Glutamatergic neuron (in vitro differentiated cells): ENCODE data around the gene HTT. TPM values are rescaled to one million over a fixed set of nuclear protein-coding genes. Genes with fewer than 3 reads are reported as not detected.
"Not testable (repeated sequence)": the region's sequence is repeated elsewhere in the genome, so short reads cannot be mapped to it uniquely, and the experiment has no call there.

Experiments used
- DNase-seq: peaks from one replicate; pipeline ENCODE4 v3.0.0; 2022
- H3K27ac Mint-ChIP-seq: one replicate; pipeline ENCODE4 v1.8.0; 2020; ENCODE audit warnings: mild to moderate bottlenecking, mixed read lengths, inconsistent platforms; ENCODE audit not compliant: unreplicated experiment
- H3K27me3 Mint-ChIP-seq: one replicate; pipeline ENCODE4 v1.8.0; 2020; ENCODE audit warnings: mild to moderate bottlenecking, moderate library complexity, mixed read lengths, inconsistent platforms; ENCODE audit not compliant: unreplicated experiment
- H3K36me3 Mint-ChIP-seq: one replicate; pipeline ENCODE4 v1.8.0; 2020; ENCODE audit warnings: mild to moderate bottlenecking, mixed read lengths, inconsistent platforms; ENCODE audit not compliant: unreplicated experiment
- H3K4me1 Mint-ChIP-seq: one replicate; pipeline ENCODE4 v1.8.0; 2020; ENCODE audit warnings: mild to moderate bottlenecking, low read depth, mixed read lengths, inconsistent platforms; ENCODE audit not compliant: unreplicated experiment
- H3K4me3 Mint-ChIP-seq: one replicate; pipeline ENCODE4 v1.8.0; 2020; ENCODE audit warnings: mild to moderate bottlenecking, mixed read lengths, inconsistent platforms; ENCODE audit not compliant: unreplicated experiment
- H3K9me3 Mint-ChIP-seq: one replicate; pipeline ENCODE4 v1.8.0; 2020; ENCODE audit warnings: mild to moderate bottlenecking, moderate library complexity, mixed read lengths, inconsistent platforms; ENCODE audit not compliant: unreplicated experiment
- total RNA-seq: library from RNA; stranded (reverse); fragmentation: NEBNext Ultra II Directional; extraction: Animal tissue kit (Norgen Biotek cat#: 25700); gene quantifications from one replicate; pipeline ENCODE4 v1.2.1, GENCODE V29; 2021; ENCODE audit not compliant: unreplicated experiment
- TF ChIP-seq, protein P1 (sequence below): fragments of 200-600 bp; sonication (generic); IDR thresholded peaks from one replicate; pipeline ENCODE4 v1.5.0; 2021; ENCODE audit not compliant: partially characterized antibody, unreplicated experiment

Gene HTT
- total RNA-seq, 1 donor from 2014 or later, result 107 TPM

DNA sequence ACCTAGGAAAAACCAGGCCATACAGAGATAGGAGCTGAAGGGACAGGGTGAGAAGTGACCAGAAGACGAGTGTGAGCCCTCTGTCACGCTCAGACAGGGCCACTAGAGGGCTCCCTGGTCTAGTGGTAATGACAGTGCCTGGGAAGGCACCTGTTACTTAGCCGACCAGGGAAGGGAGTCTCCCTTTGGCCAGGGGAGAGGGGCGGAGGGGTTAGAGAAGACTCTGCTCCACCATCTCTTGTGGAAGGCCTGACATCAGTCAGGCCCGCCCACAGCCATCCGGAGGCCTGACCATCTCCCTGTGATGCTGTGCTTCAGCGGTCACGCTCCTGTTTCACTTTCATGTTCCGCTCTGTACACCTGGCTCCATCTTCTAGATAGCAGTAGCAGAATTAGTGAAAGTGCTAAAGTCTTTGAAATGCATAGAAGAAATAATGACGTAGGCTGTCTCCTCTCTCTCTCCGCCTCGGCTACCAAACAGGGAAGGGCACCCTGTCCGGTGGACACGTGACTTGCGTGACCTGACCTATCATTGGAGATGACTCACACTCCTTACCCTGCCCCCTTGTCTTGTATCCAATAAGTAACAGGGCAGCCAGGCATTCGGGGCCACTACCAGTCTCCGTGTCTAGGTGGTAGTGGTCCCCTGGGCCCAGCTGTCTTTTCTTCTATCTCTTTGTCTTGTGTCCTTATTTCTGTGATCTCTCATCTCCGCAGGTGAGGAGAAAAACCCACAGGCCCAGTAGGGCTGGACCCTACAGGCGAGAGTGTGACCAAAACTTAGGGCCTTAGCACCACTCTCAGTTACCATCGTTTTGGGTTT is 26.8 kb upstream of the HTT start:
- Mint-ChIP-seq H3K36me3 (no peaks in the 10 kb centered on the region), H3K4me1 (no peaks in the 10 kb centered on the region), H3K27ac (no peak overlapping the region), H3K4me3 (no peak overlapping the region), H3K9me3 (no peaks in the 10 kb centered on the region), H3K27me3 (no peaks in the 10 kb centered on the region)
- TF ChIP-seq, protein P1, sequence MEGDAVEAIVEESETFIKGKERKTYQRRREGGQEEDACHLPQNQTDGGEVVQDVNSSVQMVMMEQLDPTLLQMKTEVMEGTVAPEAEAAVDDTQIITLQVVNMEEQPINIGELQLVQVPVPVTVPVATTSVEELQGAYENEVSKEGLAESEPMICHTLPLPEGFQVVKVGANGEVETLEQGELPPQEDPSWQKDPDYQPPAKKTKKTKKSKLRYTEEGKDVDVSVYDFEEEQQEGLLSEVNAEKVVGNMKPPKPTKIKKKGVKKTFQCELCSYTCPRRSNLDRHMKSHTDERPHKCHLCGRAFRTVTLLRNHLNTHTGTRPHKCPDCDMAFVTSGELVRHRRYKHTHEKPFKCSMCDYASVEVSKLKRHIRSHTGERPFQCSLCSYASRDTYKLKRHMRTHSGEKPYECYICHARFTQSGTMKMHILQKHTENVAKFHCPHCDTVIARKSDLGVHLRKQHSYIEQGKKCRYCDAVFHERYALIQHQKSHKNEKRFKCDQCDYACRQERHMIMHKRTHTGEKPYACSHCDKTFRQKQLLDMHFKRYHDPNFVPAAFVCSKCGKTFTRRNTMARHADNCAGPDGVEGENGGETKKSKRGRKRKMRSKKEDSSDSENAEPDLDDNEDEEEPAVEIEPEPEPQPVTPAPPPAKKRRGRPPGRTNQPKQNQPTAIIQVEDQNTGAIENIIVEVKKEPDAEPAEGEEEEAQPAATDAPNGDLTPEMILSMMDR, result peak; percentile 72
- DNase-seq, result peak; percentile 84

DNA sequence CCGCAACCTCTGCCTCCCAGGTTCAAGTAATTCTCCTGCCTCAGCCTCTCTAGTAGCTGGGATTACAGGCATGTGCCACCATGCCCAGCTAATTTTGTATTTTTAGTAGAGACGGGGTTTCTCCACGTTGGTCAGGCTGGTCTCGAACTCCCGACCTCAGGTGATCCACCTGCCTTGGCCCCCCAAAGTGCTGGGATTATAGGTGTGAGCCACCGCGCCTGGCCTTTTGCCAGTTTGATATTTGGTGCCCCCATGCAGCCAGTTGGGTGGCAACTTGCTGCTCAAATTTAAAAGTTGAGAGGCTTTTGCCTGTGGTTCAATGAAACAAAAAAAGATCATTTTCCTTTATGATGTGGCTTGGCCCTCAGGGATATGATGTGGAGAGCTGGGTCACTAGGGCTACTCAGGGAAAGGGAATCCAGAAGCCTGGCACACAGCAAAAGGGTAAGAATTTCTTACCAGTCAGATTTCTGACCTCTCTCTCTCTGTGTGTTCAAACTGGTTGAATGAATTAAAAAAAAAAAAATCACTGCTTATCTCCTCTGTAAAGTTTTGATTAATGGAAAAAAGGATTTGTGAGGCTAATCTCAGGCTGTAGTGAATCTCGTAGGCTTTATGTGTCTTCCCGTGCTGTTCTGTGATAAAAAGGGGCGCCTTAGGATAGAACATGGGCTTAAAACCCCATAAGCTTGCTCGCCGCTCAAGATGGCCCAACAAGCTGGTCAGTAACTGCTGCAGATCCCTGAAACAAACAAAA is 23.2 kb upstream of the HTT start:
- not testable (repeated sequence) for DNase-seq, H3K9me3 Mint-ChIP-seq, H3K4me1 Mint-ChIP-seq, H3K27ac Mint-ChIP-seq, H3K4me3 Mint-ChIP-seq, H3K27me3 Mint-ChIP-seq
- peaks cover 16% of the 10 kb centered on the region for H3K36me3 Mint-ChIP-seq

DNA sequence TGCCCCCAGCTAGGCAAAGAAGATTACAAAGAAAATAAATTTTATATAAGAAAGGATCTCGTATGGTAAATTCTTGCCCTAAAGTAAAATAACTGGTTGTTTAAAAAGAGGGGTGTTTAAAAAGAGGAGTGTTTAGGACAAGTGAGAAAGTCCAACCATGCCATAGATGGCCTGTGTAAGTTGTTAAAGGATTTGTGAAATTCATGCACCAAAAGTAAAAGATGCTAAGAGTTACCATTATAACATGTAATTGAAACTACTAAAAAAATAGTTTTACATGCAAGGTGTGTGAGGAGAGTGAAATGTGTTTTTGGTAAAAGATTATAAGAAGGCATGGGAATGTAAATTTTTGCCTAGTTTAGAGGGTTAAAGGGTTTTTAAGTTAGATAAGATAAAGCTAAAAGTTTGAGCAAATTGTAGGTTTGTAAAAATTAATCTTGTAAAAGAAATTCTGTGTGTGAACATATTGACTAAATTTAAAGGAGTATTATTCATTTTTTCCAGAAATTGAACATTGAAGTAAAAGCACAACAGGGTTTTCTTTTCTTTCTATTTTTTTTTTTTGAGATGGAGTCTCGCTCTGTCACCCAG is 20.2 kb upstream of the HTT start:
- no peak for DNase-seq
- H3K9me3 Mint-ChIP-seq, result peaks cover 11% of the 10 kb centered on the region
- H3K4me3 Mint-ChIP-seq, result no peak overlapping the region
- TF ChIP-seq, protein P1, result no peak
- no peaks in the 10 kb centered on the region for H3K4me1 Mint-ChIP-seq
- no peak overlapping the region for H3K27ac Mint-ChIP-seq
- H3K27me3 Mint-ChIP-seq, result peaks cover 3% of the 10 kb centered on the region
- H3K36me3 Mint-ChIP-seq, result peaks cover 16% of the 10 kb centered on the region

DNA sequence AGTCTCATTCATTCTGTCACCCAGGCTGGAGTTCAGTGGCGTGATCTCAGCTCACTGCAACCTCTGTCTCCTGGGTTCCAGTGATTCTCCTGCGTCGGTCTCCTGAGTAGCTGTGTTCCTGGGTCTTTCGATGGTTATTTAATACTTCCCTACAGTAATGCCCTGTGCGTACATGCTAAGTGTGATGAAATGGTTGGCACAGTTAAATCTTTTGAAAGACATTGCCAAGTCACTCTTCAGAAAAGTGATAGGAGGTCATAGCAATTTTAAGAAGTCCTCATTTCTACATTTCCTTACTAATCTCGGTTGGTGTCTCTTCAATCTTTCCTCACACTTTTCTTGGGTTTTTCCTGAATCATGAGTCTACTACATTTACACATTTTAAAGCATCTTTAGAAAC is 14.5 kb upstream of the HTT start:
- H3K4me1 Mint-ChIP-seq, result no peaks in the 10 kb centered on the region

DNA sequence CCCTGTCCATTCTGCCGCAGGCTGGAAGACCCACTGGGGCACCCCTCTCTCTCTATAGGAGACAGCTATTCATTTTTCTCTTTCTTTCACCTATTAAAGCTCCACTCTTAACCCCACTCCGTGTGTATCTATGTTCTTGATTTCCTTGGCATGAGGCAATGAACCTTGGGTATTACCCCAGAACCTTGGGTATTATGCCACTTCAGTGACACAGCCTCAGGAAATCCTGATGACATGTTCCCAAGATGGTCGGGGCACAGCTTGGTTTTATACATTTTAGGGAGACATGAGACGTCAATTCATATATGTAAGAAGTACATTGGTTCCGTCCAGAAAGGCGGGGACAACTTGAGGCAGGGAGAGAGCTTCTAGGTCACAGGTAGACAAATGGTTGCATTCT is 13.5 kb upstream of the HTT start:
- Mint-ChIP-seq H3K27me3 (peaks cover 3% of the 10 kb centered on the region), H3K36me3 (peaks cover 15% of the 10 kb centered on the region), H3K4me1 (no peaks in the 10 kb centered on the region), H3K27ac (no peak overlapping the region), H3K9me3 (peaks cover 6% of the 10 kb centered on the region), H3K4me3 (no peak overlapping the region)
- DNase-seq, result no peak
- TF ChIP-seq, protein P1, result no peak

More for the DNA sequence above, 14.5 kb upstream of the HTT start:
- H3K36me3 Mint-ChIP-seq, result peaks cover 18% of the 10 kb centered on the region
- TF ChIP-seq, protein P1, result no peak
- no peak for DNase-seq
- H3K9me3 Mint-ChIP-seq, result peaks cover 9% of the 10 kb centered on the region
- no peak overlapping the region for H3K4me3 Mint-ChIP-seq
- H3K27me3 Mint-ChIP-seq, result peaks cover 3% of the 10 kb centered on the region
- H3K27ac Mint-ChIP-seq, result no peak overlapping the region
